8988T (cell line): Measurements from ENCODE around the gene CXCL8.
"Not testable (repeated sequence)": the region's sequence is repeated elsewhere in the genome, so short reads cannot be mapped to it uniquely, and the experiment has no call there.

Experiments
- DNase-seq: peaks from one replicate; pipeline ENCODE4 v3.0.0; 2011

CXCL8 gene

DNA sequence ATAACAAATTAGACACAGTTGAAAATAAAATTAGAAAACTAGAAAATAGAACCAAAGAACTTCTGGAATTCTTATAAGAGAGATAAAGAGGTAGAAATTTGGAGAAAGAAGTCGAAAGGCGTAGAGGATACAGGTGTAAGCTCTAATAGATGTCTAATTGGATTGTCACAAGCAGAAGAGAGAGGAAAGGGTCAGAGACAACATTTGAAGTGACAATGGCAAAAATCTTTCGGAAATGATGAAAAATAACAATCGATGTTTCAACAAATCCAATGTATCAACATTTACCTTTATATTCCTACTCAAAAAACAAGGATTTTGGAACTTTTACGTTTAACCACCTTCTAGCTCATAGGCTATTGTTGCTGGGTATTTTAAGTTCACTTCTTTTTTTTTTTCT is 3.8 kb downstream of the CXCL8 start:
- DNase-seq = no peak

- no peak for DNase-seq
Observed at GRCh38 chr4:73750730-73751129, 10.4 kb downstream of the CXCL8 start.

- no peak for DNase-seq
Observed at GRCh38 chr4:73751166-73751565, 10.8 kb downstream of the CXCL8 start.

GRCh38 chr4:73751830-73752229 is 11.5 kb downstream of the CXCL8 start:
- DNase-seq = no peak

DNA sequence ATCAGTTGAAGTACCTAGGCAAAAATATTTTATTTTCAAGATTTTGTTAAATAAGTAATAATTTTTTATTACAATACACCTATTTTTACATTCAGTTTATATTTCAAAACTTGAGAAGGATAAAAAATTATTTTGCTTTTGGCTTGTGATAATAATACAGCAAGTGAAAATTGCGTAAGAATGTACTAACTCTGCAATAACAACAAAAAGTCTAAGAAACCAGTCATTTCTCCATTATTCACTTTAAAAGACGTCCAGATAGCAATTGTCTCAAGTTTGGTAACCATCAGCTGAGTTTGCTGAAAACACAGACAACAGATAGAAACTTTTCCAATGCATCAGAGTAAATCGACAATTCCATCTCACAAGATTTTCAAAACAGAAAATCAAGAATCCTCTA is 12.1 kb downstream of the CXCL8 start:
- no peak for DNase-seq

DNA sequence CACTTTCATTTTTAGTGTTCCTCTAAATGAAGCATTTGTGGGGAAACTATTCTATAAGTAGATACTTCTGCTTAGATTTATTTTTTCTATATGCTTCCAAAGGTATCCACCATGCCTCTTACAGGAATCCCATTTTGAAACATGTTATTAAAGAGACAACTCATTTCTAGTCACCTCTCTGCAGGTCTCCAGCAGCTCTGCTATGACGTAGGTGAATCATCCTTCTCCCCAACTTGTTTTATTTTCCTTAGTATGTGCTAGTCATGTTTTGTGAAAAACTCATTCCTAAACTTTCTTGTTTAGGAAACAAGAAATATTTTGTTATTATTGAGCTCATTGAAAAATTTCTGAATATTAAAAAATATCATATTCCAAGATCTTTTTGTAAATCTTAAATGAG is 12.8 kb downstream of the CXCL8 start:
- no peak for DNase-seq

GRCh38 chr4:73754934-73755333 is 14.6 kb downstream of the CXCL8 start:
- DNase-seq = no peak

DNA sequence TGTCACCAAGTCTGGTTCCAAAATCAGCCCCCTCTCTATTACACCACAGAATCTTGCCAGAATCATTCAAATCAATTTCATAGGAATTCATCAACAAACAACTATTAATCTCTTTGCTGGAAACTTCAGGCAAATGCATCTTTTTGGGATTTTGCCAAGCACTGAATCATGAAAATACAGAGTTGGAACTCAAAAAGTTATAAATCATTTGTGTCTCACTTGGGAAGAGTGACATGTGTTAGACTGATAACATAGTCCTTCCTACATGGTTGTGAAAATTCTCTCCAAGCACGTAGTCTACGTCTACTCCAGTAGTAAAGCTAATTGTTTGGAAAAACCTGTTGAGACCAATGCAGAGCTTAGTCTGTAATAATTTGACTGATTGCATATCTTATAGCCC is 19.0 kb downstream of the CXCL8 start:
- DNase-seq = no peak

DNA sequence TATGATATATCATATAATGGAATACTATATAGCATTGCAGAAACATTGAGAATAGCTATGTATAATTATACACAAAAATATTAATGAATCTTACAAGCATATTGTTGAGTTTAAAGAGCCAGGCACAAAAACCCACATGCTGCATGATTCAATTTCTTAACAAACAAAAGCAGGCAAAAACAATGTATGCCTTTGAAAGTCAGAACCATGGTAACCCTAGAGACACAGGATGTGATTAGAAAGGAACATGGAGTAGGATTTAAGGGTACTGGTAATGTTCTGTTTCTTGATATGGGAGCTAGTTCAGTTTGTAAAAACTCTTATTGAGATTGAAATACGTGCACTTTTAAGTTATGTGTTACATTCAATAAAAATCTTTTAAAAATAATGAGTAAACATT is 21.5 kb downstream of the CXCL8 start:
- no peak for DNase-seq

DNA sequence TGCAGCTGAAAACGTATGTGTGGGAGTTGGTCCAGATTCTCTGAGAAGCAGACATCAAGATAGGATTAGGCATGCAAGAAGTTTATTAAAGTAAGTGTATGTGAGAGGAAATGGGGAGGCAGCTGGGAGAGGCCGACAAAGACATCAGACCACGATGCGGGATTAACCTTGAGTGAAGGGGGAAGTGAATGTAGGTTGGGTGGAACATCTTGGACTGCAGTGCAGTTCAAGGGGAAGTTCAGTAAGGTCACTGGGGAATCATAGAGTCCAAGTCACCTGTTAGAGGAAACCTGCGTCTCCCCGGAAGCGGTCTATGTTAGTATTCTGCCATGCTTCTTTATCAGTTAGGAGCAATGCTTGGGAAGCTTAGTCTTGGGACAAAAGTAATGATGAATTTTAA is 22.0 kb downstream of the CXCL8 start:
- no peak for DNase-seq

DNA sequence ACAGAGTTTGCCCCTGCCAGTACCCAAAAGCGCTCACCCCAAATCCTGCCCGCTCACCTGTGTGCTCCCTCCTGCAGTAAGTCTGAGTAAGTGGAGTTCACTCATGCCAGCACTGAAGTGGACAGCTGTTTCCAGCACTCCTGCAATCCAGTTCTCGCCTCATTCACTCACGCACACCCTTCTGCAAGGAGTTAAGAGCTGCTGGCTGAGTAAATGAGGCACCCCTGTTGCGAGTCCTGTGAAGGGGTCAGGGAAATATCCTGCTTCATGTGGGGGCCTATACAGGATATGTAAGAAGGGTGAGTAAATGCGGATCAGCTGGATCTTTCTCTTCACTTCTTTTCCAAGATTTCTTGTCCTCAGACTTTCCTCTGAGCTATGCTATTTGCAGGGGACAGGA is 23.5 kb downstream of the CXCL8 start:
- no peak for DNase-seq

- no peak for DNase-seq
Observed at GRCh38 chr4:73764513-73764912, 24.1 kb downstream of the CXCL8 start.

DNA sequence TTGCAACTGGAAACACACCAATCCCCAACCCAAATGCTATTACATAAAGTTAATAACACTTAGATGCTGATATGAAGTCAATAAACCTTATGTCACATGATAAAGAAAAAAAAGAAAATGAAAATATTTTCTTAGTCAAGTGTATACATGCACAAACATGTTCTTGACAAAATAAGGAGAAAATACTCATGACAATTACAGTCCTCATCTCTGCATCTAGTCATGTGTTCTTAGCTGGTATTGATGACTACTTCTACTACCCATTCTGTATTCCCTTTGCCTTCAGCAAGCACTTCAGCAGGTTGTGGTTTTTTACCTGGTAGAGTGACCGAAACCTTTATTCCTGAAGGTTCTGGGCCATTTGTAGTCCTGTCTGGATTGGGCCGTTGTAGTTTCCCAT is 24.9 kb downstream of the CXCL8 start:
- DNase-seq = no peak

GRCh38 chr4:73770917-73771316 is 30.5 kb downstream of the CXCL8 start:
- no peak for DNase-seq

- no peak for DNase-seq
Observed at GRCh38 chr4:73772363-73772762, 32.0 kb downstream of the CXCL8 start.

GRCh38 chr4:73774406-73774805 is 34.0 kb downstream of the CXCL8 start:
- DNase-seq = not testable (repeated sequence)

DNA sequence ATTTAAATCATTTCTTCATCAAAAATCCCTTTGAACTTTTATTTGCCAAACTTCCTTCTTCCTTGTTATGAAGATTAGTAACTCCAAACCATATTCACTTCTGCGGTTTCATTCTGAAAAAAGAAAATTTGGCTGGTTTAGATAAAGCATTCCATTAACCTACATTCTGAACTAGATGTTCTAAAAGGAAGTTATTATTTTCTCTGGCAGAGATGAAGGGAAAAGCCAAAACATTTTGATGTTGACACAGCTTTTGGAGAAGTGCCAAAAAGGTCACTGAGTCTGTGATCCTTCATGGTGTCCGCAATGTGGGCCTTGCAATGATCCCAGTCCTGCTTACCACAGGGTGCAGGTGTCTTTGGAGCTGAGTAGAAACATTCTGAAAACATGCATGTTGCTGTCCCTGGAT is 36.0 kb downstream of the CXCL8 start:
- DNase-seq = no peak

DNA sequence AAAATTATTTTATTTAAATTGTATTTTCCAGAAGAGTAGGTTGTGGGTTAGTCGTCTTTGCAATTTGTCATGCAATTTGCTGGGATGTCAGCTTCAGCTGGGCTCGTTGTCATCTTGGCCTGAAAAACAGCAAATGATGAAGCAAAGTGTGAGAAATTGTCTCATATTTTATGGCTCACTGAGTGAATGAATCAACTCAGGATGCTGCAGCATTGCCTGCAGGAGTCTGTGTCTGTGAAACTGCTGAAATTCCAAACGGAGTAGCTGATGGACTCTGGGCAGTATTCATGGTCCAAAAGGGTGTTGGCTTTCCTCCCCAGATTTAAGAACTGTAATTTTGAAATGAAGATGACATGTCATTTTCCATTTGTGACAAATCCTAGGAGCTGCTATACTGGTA is 37.2 kb downstream of the CXCL8 start:
- DNase-seq = no peak

DNA sequence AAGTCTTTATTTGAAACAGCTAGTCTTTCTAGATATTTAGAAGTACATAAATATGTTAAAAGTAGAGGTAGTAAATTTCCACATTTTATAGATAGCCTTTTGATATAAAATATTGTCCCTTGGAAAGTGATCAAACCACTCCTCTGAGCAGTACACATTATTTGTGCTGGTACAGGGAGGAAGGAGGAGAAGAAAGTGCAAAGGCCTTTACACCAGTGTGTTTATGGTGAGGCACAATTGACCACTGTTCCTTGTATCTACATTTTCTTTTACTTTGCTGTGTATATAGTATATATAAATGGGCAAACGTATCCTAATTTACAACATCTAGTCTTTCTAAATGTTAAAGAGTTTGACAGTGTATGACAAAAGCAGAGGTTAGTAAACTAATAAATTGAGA is 39.9 kb downstream of the CXCL8 start:
- DNase-seq = no peak

GRCh38 chr4:73780834-73781233 is 40.5 kb downstream of the CXCL8 start:
- DNase-seq = no peak

DNA sequence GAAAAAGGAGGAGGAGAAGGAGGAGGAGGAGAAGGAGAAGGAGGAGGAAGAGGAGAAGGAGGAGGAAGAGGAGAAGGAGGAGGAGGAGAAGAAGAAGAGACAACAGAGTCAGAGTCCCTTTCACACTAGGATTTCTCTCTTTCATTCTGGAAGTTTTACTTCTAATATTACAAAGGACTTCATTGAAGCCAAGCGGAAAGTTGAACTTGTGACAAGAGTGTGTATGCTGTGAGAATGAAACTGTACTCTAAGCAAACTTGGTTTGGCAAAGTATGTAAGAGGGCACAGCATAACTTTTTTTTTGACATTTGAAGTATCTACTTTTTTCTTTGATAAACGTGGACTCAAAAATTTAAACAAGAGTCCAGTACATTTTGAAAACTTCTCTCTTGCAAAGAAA is 48.0 kb downstream of the CXCL8 start:
- DNase-seq = no peak
